Ovary (tissue), 3 donors: Measurements from ENCODE around the gene ATP2C1.

Experiments
- EP300 ChIP-seq: sonication (generic); formaldehyde crosslinking; IDR thresholded peaks from one replicate; pipeline ENCODE4 v1.6.1; 2017; ENCODE audit warnings: antibody characterized with exemption
- POLR2A ChIP-seq: fragments of 450-650 bp; IDR thresholded peaks from one replicate; pipeline ENCODE4 v1.6.1; 2017; ENCODE audit warnings: antibody characterized with exemption, mild to moderate bottlenecking, moderate library complexity
- TF ChIP-seq, protein P1 (sequence below), 3 donors: fragments of 450-650 bp in 2 of 3; fragments of 200-600 bp in 1 of 3; IDR thresholded peaks; one replicate each; pipeline versions ENCODE4 v1.5.1 to v1.8.0; 2016 to 2022; ENCODE audit warnings: antibody characterized with exemption in 3 of 3, mild to moderate bottlenecking in 1 of 3
- donor health status: DM: no; HTN: no; CAD: no.

DNA sequence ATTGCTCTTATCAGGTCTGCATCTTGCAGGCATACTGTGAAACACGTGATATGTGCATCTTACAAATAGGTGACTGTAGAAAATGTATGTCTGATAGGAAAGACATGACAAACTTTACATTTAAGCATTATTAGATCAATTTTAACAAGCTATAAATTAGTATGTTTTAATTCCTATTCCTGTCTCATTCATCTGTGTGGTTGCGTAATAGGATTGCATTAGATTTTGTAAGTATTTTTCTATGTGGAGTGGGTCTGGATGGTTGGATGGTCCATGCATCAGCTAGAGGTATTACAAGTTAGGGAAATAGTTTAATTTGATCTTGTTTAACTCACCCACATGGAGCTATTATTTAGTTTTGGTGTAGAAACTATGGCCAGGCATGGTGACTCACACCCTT lies 113.9 kb downstream of the ATP2C1 start:
- TF ChIP-seq, protein P1, sequence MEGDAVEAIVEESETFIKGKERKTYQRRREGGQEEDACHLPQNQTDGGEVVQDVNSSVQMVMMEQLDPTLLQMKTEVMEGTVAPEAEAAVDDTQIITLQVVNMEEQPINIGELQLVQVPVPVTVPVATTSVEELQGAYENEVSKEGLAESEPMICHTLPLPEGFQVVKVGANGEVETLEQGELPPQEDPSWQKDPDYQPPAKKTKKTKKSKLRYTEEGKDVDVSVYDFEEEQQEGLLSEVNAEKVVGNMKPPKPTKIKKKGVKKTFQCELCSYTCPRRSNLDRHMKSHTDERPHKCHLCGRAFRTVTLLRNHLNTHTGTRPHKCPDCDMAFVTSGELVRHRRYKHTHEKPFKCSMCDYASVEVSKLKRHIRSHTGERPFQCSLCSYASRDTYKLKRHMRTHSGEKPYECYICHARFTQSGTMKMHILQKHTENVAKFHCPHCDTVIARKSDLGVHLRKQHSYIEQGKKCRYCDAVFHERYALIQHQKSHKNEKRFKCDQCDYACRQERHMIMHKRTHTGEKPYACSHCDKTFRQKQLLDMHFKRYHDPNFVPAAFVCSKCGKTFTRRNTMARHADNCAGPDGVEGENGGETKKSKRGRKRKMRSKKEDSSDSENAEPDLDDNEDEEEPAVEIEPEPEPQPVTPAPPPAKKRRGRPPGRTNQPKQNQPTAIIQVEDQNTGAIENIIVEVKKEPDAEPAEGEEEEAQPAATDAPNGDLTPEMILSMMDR (IDR thresholded peaks at IDR 0.05), result no peak
- TF ChIP-seq POLR2A (no peak), EP300 (no peak)
